Psoas muscle (tissue), 8 donors: Measurements from ENCODE around the gene GAPVD1. TPM values are rescaled to one million over a fixed set of nuclear protein-coding genes. Genes with fewer than 3 reads are reported as not detected.

Experiments
- ATAC-seq, 4 donors: fragments of 200-7000 bp; cut with Tn5 transposase; one replicate each; pipeline ENCODE4 v1.9.1; 2020; ENCODE audit warnings: moderate library complexity in 3 of 4, mild to moderate bottlenecking in 2 of 4
- DNase-seq, 2 donors: peaks; one replicate each; pipeline ENCODE4 v3.0.0-alpha.2; 2020
- H3K27ac ChIP-seq: fragments of 200-600 bp; one replicate; pipeline ENCODE4 v1.8.0; 2022
- H3K27me3 ChIP-seq, 3 donors: fragments of 200-600 bp in 1 of 3; one replicate each; pipeline versions ENCODE4 v1.6.1 to v1.8.0; 2013 to 2022; ENCODE audit warnings: low read length in 2 of 3, mild to moderate bottlenecking in 2 of 3, moderate library complexity in 1 of 3; ENCODE audit not compliant: insufficient read depth in 3 of 3
- H3K36me3 ChIP-seq, 2 donors: fragments of 200-600 bp in 1 of 2; one replicate each; pipeline versions ENCODE4 v1.6.1 to v1.8.0; 2013 to 2022; ENCODE audit warnings: low read depth in 1 of 2, mild to moderate bottlenecking in 1 of 2, moderate library complexity in 1 of 2; ENCODE audit not compliant: insufficient read depth in 1 of 2
- H3K4me1 ChIP-seq: fragments of 200-600 bp; one replicate; pipeline ENCODE4 v1.8.0; 2022
- H3K4me3 ChIP-seq: fragments of 200-600 bp; one replicate; pipeline ENCODE4 v1.8.0; 2022; ENCODE audit warnings: mild to moderate bottlenecking
- H3K9me3 ChIP-seq: fragments of 200-600 bp; one replicate; pipeline ENCODE4 v1.8.0; 2022
- WGBS, 3 donors: extraction: QIAGEN DNeasy Blood & Tissue Kit; methylation state at CpG; one replicate each; pipeline versions ENCODE4 v1.1.6 to v1.1.7; 2013; 5-methylcytosine and 5-hydroxymethylcytosine counted together
- intact Hi-C, 2 donors: fragments of 100-400 bp; cut with DNase I; formaldehyde crosslinking; loops; one replicate each; pipeline versions ENCODE4 v1.11.0 to v1.14.2; 2022
- polyA plus RNA-seq, 3 donors: library from polyadenylated mRNA; stranded (reverse); fragments of 200-250 nt; gene quantifications; one replicate each; pipeline ENCODE4 v1.2.3, GENCODE V29; 2013
- total RNA-seq, 4 donors: library from RNA; stranded (reverse); fragmentation: NEBNext Ultra II Directional in 2 of 4; extraction: Animal tissue kit (Norgen Biotek cat#: 25700) in 2 of 4; gene quantifications; one replicate each; pipeline versions ENCODE4 v1.2.1 to v1.2.4, GENCODE V29; 2021 to 2023
- TF ChIP-seq, protein P1 (sequence below): fragments of 200-600 bp; IDR thresholded peaks from one replicate; pipeline ENCODE4 v1.8.0; 2022; ENCODE audit warnings: antibody characterized with exemption
- donor health status: healthy with polysubstance abuse.
- donor health status: DM: no; HTN: no; CAD: no; lungs with moderate emphysema.
- donor health status: Bipolar disorder and iron deficiency.
- donor health status: healthy.
- donor health status: DM: yes; HTN: yes; CAD: no.
- donor health status: DM: no; HTN: no; CAD: no.
- donor health status: DM: no; HTN: no; CAD: no.
- donor health status: DM: yes; HTN: yes; CAD: no.

GAPVD1 gene
- total and polyA plus RNA-seq, 7 donors, result 9.7 to 49.3 (median 33.0) TPM

- H3K36me3 ChIP-seq, result no peaks in the 10 kb centered on the region
- ATAC-seq, result no peak
- no peaks in the 10 kb centered on the region for H3K27me3 ChIP-seq
- DNase-seq, result no peak
- H3K27ac ChIP-seq, result no peak overlapping the region
- WGBS, 3 donors, result 64 to 86% (median 66%) methylated on average over 8 of the region's 8 CpGs
- H3K9me3 ChIP-seq, result no peaks in the 10 kb centered on the region
- intact Hi-C loops, result loop anchor here in 1 of 2 donors (10.0 kb wide), 1 partner anchor 603 kb away; the partner anchor contains the start of genes NR6A1 and OLFML2A
- no peak overlapping the region for H3K4me3 ChIP-seq
- H3K4me1 ChIP-seq, result peaks cover 3% of the 10 kb centered on the region
- TF ChIP-seq, protein P1, sequence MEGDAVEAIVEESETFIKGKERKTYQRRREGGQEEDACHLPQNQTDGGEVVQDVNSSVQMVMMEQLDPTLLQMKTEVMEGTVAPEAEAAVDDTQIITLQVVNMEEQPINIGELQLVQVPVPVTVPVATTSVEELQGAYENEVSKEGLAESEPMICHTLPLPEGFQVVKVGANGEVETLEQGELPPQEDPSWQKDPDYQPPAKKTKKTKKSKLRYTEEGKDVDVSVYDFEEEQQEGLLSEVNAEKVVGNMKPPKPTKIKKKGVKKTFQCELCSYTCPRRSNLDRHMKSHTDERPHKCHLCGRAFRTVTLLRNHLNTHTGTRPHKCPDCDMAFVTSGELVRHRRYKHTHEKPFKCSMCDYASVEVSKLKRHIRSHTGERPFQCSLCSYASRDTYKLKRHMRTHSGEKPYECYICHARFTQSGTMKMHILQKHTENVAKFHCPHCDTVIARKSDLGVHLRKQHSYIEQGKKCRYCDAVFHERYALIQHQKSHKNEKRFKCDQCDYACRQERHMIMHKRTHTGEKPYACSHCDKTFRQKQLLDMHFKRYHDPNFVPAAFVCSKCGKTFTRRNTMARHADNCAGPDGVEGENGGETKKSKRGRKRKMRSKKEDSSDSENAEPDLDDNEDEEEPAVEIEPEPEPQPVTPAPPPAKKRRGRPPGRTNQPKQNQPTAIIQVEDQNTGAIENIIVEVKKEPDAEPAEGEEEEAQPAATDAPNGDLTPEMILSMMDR, result no peak
These were observed 116.1 kb downstream of the GAPVD1 start for GRCh38 chr9:125377584-125378250.

DNA sequence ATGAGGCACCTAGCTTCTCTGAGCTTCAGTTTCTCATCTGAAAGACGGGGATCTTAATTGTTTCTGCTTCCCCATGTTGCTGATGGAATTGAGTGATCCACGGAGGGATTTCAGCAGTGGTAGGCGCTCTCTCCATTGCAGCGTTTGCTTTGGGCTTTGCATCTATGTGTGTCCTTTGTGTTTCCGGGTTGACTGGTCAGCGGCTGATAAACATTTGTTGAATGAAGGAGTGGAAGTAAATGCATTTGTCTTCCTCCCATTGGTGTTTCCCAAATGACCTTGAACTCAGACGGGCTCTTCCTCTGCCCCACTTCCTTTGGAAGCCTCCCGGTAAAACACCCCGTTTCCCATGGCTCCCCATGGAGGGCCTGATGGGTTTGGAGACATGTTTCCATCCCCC, 117.2 kb downstream of the GAPVD1 start:
- no peak overlapping the region for H3K27ac ChIP-seq
- DNase-seq (no peak), ATAC-seq (no peak)
- no peaks in the 10 kb centered on the region for H3K27me3 ChIP-seq
- WGBS, 3 donors, result 58 to 63% (median 58%) methylated on average over 9 of the region's 9 CpGs
- TF ChIP-seq, protein P1, result no peak
- no peaks in the 10 kb centered on the region for H3K36me3 ChIP-seq
- peaks cover 3% of the 10 kb centered on the region for H3K4me1 ChIP-seq
- H3K9me3 ChIP-seq, result no peaks in the 10 kb centered on the region
- intact Hi-C loops, result loop anchor here in 1 of 2 donors (10.0 kb wide), 1 partner anchor 604 kb away; the partner anchor contains the start of genes NR6A1 and OLFML2A
- no peak overlapping the region for H3K4me3 ChIP-seq

- Histone ChIP-seq H3K4me3 (no peak overlapping the region), H3K36me3 (no peaks in the 10 kb centered on the region), H3K27ac (no peak overlapping the region), H3K9me3 (no peaks in the 10 kb centered on the region), H3K4me1 (peaks cover 3% of the 10 kb centered on the region), H3K27me3 (no peaks in the 10 kb centered on the region)
- TF ChIP-seq, protein P1, result no peak
- no peak for DNase-seq
- no peak for ATAC-seq
- WGBS, 3 donors, result 56 to 68% (median 68%) methylated on average over 5 of the region's 5 CpGs
- intact Hi-C loops, result loop anchor here in 1 of 2 donors (10.0 kb wide), 1 partner anchor 604 kb away; the partner anchor contains the start of genes NR6A1 and OLFML2A
These were observed 117.6 kb downstream of the GAPVD1 start for GRCh38 chr9:125379208-125379607.

- Histone ChIP-seq H3K4me1 (no peaks in the 10 kb centered on the region), H3K36me3 (no peaks in the 10 kb centered on the region), H3K27me3 (no peaks in the 10 kb centered on the region), H3K27ac (no peak overlapping the region), H3K9me3 (no peaks in the 10 kb centered on the region), H3K4me3 (no peak overlapping the region)
- ATAC-seq (no peak), DNase-seq (peak in 1 of 2 donors; percentile 6)
- TF ChIP-seq, protein P1, result no peak
- intact Hi-C loops, result no loop called here
- 77 to 87% (median 82%) methylated on average over 8 of the region's 8 CpGs for WGBS, 3 donors
These were observed 118.8 kb downstream of the GAPVD1 start for GRCh38 chr9:125380406-125380805.
